Liver (tissue), 10 donors: ENCODE results near the gene MYBPC3. TPM values are rescaled to one million over a fixed set of nuclear protein-coding genes. Genes with fewer than 3 reads are reported as not detected.

Experiments
- DNase-seq: peaks from one replicate; pipeline ENCODE4 v3.0.0-alpha.2; 2017; ENCODE audit warnings: low spot score
- H3K27ac ChIP-seq, 2 donors: one replicate each; pipeline ENCODE4 v1.7.0; 2013; ENCODE audit warnings: inconsistent platforms in 2 of 2, low read length in 2 of 2, control low read depth in 1 of 2, low read depth in 1 of 2, mild to moderate bottlenecking in 1 of 2
- H3K27me3 ChIP-seq, 4 donors: one replicate each; pipeline versions ENCODE4 v1.6.1 to v1.7.0; 2013; ENCODE audit warnings: low read length in 3 of 4, inconsistent platforms in 1 of 4, mild to moderate bottlenecking in 1 of 4, moderate library complexity in 1 of 4; ENCODE audit not compliant: control insufficient read depth in 4 of 4, insufficient read depth in 4 of 4
- H3K36me3 ChIP-seq, 4 donors: one replicate each; pipeline versions ENCODE4 v1.6.1 to v1.7.0; 2013; ENCODE audit warnings: low read length in 3 of 4, mild to moderate bottlenecking in 3 of 4, low read depth in 1 of 4, moderate library complexity in 1 of 4; ENCODE audit not compliant: control insufficient read depth in 4 of 4, insufficient read depth in 3 of 4
- H3K4me1 ChIP-seq, 4 donors: one replicate each; pipeline versions ENCODE4 v1.6.1 to v1.7.0; 2013; ENCODE audit warnings: low read length in 3 of 4, mild to moderate bottlenecking in 3 of 4, moderate library complexity in 1 of 4; ENCODE audit not compliant: control insufficient read depth in 4 of 4, insufficient read depth in 4 of 4
- H3K4me3 ChIP-seq, 3 donors: one replicate each; pipeline versions ENCODE4 v1.6.1 to v1.7.0; 2013; ENCODE audit warnings: low read length in 3 of 3, control low read depth in 1 of 3, low read depth in 1 of 3, mild to moderate bottlenecking in 1 of 3
- H3K9ac ChIP-seq, 2 donors: one replicate each; pipeline ENCODE4 v1.7.0; 2013; ENCODE audit warnings: low read length in 2 of 2, mild to moderate bottlenecking in 2 of 2, moderate library complexity in 2 of 2, control low read depth in 1 of 2, low read depth in 1 of 2
- H3K9me3 ChIP-seq, 4 donors: one replicate each; pipeline versions ENCODE4 v1.6.1 to v1.7.0; 2013; ENCODE audit warnings: low read length in 3 of 4; ENCODE audit not compliant: control insufficient read depth in 4 of 4
- EGR1 ChIP-seq, 2 donors: IDR thresholded peaks; 2 replicates each; pipeline ENCODE4 v1.6.1; 2016 to 2018; ENCODE audit warnings: antibody characterized with exemption in 2 of 2, low read depth in 2 of 2
- FOXA1 ChIP-seq: IDR thresholded peaks from 2 replicates; pipeline ENCODE4 v1.6.1; 2016; ENCODE audit warnings: antibody characterized with exemption
- FOXA2 ChIP-seq: IDR thresholded peaks from 2 replicates; pipeline ENCODE4 v1.6.1; 2016; ENCODE audit warnings: antibody characterized with exemption
- GABPA ChIP-seq, 2 donors: IDR thresholded peaks in 1 of 2; conservative IDR thresholded peaks in 1 of 2; 2 replicates each; pipeline ENCODE4 v1.6.1; 2016; ENCODE audit warnings: antibody characterized with exemption in 2 of 2, mild to moderate bottlenecking in 1 of 2, moderate library complexity in 1 of 2
- HNF4A ChIP-seq, 2 donors: conservative IDR thresholded peaks; 2 replicates each; pipeline ENCODE4 v1.6.1; 2016; ENCODE audit warnings: antibody characterized with exemption in 2 of 2, mild to moderate bottlenecking in 2 of 2
- HNF4G ChIP-seq: IDR thresholded peaks from 2 replicates; pipeline ENCODE4 v1.6.1; 2016; ENCODE audit warnings: antibody characterized with exemption
- JUND ChIP-seq, 2 donors: IDR thresholded peaks; 2 replicates each; pipeline ENCODE4 v1.6.1; 2016; ENCODE audit warnings: antibody characterized with exemption in 2 of 2
- NR2F2 ChIP-seq: IDR thresholded peaks from 2 replicates; pipeline ENCODE4 v1.6.1; 2016; ENCODE audit warnings: antibody characterized with exemption
- RAD21 ChIP-seq, 2 donors: IDR thresholded peaks; 2 replicates each; pipeline ENCODE4 v1.6.1; 2016; ENCODE audit warnings: antibody characterized with exemption in 2 of 2, mild to moderate bottlenecking in 2 of 2
- RXRA ChIP-seq, 2 donors: IDR thresholded peaks; 2 replicates each; pipeline ENCODE4 v1.6.1; 2017 to 2018; ENCODE audit warnings: antibody characterized with exemption in 2 of 2, mild to moderate bottlenecking in 1 of 2
- SP1 ChIP-seq: IDR thresholded peaks from 2 replicates; pipeline ENCODE4 v1.6.1; 2018; ENCODE audit warnings: antibody characterized with exemption, mild to moderate bottlenecking
- TAF1 ChIP-seq: conservative IDR thresholded peaks from 2 replicates; pipeline ENCODE4 v1.6.1; 2016; ENCODE audit warnings: antibody characterized with exemption, mild to moderate bottlenecking
- YY1 ChIP-seq: IDR thresholded peaks from 2 replicates; pipeline ENCODE4 v1.6.1; 2016; ENCODE audit warnings: antibody characterized with exemption, mild to moderate bottlenecking
- WGBS: extraction: QIAGEN DNeasy Blood & Tissue Kit; methylation state at CpG from one replicate; pipeline ENCODE4 v1.1.7; 2013; 5-methylcytosine and 5-hydroxymethylcytosine counted together
- polyA plus RNA-seq, 2 donors: library from polyadenylated mRNA; stranded (reverse) in 1 of 2; unstranded in 1 of 2; fragments of 200-250 nt in 1 of 2; fragments of >200 nt in 1 of 2; fragmentation: Nextera tagmentation in 1 of 2; extraction: Ambion mirVana in 1 of 2; gene quantifications; one replicate each; pipeline versions ENCODE4 v1.2.1 to v1.2.3, GENCODE V29; 2013 to 2015
- small RNA-seq: library from RNA; depleted of rRNA; stranded (forward); fragments of <200 nt; gene quantifications from one replicate; pipeline ENCODE3, GENCODE V24; 2014
- total RNA-seq, 2 donors: library from RNA; depleted of rRNA; stranded (reverse); fragments of >200 nt; gene quantifications; one replicate each; pipeline ENCODE4 v1.2.3, GENCODE V29; 2014
- TF ChIP-seq, protein P1 (sequence below): IDR thresholded peaks from 2 replicates; pipeline ENCODE4 v1.6.1; 2016; ENCODE audit warnings: antibody characterized with exemption
- TF ChIP-seq, protein P2 (sequence below): IDR thresholded peaks from 2 replicates; pipeline ENCODE4 v1.6.1; 2016; ENCODE audit warnings: antibody characterized with exemption, mild to moderate bottlenecking
- TF ChIP-seq, protein P3 (sequence below): IDR thresholded peaks from 2 replicates; pipeline ENCODE4 v1.6.1; 2016; ENCODE audit warnings: antibody characterized with exemption
- TF ChIP-seq, protein P4 (sequence below): IDR thresholded peaks from 2 replicates; pipeline ENCODE4 v1.6.1; 2016; ENCODE audit warnings: antibody characterized with exemption
- TF ChIP-seq, protein P5 (sequence below): fragments of 150-350 bp; IDR thresholded peaks from 2 replicates; pipeline ENCODE4 v1.5.1; 2017; ENCODE audit warnings: improper control_type of control experiment, low read depth, low read length; ENCODE audit not compliant: missing input control
- donor health status: healthy.
- donor health status: healthy.
- donor health status: healthy.
- donor health status: healthy.
- donor health status: healthy.

Gene MYBPC3
- total and polyA plus RNA-seq, 4 donors = 0.01 to 0.25 TPM; not detected in 2

DNA sequence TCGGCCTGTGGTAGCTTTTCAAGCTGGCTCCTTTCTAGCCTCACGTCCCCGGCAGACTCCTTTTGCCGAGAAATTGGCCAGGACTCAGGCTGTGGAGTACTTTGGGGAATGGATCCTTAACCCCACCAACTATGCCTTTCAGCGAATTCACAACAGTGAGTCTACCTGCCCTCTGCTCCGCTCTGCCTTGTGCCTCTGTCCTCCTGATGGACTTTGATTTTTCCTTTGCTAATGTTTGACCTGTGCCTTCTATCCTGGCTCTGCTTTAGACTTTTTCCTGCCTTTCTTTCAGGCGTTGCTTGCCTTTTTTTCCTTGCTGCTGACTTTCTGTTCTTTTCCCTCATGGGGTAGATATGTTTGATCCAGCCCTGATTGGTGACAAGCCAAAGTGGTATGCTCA is 70.0 kb downstream of the MYBPC3 start:
- TF ChIP-seq RAD21 (IDR thresholded peaks at IDR 0.05) = peak; percentile 31 to 51
- TF ChIP-seq, protein P1, sequence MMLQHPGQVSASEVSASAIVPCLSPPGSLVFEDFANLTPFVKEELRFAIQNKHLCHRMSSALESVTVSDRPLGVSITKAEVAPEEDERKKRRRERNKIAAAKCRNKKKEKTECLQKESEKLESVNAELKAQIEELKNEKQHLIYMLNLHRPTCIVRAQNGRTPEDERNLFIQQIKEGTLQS = no peak
- no peak for TF ChIP-seq EGR1 (IDR thresholded peaks at IDR 0.05; ENCODE audit: low read depth in 2 of 2)
- no peak for TF ChIP-seq TAF1
- TF ChIP-seq, protein P2, sequence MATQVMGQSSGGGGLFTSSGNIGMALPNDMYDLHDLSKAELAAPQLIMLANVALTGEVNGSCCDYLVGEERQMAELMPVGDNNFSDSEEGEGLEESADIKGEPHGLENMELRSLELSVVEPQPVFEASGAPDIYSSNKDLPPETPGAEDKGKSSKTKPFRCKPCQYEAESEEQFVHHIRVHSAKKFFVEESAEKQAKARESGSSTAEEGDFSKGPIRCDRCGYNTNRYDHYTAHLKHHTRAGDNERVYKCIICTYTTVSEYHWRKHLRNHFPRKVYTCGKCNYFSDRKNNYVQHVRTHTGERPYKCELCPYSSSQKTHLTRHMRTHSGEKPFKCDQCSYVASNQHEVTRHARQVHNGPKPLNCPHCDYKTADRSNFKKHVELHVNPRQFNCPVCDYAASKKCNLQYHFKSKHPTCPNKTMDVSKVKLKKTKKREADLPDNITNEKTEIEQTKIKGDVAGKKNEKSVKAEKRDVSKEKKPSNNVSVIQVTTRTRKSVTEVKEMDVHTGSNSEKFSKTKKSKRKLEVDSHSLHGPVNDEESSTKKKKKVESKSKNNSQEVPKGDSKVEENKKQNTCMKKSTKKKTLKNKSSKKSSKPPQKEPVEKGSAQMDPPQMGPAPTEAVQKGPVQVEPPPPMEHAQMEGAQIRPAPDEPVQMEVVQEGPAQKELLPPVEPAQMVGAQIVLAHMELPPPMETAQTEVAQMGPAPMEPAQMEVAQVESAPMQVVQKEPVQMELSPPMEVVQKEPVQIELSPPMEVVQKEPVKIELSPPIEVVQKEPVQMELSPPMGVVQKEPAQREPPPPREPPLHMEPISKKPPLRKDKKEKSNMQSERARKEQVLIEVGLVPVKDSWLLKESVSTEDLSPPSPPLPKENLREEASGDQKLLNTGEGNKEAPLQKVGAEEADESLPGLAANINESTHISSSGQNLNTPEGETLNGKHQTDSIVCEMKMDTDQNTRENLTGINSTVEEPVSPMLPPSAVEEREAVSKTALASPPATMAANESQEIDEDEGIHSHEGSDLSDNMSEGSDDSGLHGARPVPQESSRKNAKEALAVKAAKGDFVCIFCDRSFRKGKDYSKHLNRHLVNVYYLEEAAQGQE = peak; percentile 44
- TF ChIP-seq JUND (IDR thresholded peaks at IDR 0.05) = no peak
- peak; percentile 88 for TF ChIP-seq HNF4G
- TF ChIP-seq FOXA1 = no peak
- TF ChIP-seq, protein P3, sequence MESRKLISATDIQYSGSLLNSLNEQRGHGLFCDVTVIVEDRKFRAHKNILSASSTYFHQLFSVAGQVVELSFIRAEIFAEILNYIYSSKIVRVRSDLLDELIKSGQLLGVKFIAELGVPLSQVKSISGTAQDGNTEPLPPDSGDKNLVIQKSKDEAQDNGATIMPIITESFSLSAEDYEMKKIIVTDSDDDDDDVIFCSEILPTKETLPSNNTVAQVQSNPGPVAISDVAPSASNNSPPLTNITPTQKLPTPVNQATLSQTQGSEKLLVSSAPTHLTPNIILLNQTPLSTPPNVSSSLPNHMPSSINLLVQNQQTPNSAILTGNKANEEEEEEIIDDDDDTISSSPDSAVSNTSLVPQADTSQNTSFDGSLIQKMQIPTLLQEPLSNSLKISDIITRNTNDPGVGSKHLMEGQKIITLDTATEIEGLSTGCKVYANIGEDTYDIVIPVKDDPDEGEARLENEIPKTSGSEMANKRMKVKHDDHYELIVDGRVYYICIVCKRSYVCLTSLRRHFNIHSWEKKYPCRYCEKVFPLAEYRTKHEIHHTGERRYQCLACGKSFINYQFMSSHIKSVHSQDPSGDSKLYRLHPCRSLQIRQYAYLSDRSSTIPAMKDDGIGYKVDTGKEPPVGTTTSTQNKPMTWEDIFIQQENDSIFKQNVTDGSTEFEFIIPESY = no peak
- TF ChIP-seq RXRA (IDR thresholded peaks at IDR 0.05) = peak; percentile 76 to 78
- peak; percentile 89 for TF ChIP-seq SP1
- TF ChIP-seq HNF4A (conservative IDR thresholded peaks at IDR 0.05) = peak; percentile 97 to 98
- no peak for TF ChIP-seq FOXA2
- TF ChIP-seq, protein P4, sequence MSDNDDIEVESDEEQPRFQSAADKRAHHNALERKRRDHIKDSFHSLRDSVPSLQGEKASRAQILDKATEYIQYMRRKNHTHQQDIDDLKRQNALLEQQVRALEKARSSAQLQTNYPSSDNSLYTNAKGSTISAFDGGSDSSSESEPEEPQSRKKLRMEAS = no peak
- TF ChIP-seq, protein P5, sequence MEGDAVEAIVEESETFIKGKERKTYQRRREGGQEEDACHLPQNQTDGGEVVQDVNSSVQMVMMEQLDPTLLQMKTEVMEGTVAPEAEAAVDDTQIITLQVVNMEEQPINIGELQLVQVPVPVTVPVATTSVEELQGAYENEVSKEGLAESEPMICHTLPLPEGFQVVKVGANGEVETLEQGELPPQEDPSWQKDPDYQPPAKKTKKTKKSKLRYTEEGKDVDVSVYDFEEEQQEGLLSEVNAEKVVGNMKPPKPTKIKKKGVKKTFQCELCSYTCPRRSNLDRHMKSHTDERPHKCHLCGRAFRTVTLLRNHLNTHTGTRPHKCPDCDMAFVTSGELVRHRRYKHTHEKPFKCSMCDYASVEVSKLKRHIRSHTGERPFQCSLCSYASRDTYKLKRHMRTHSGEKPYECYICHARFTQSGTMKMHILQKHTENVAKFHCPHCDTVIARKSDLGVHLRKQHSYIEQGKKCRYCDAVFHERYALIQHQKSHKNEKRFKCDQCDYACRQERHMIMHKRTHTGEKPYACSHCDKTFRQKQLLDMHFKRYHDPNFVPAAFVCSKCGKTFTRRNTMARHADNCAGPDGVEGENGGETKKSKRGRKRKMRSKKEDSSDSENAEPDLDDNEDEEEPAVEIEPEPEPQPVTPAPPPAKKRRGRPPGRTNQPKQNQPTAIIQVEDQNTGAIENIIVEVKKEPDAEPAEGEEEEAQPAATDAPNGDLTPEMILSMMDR = no peak
- TF ChIP-seq NR2F2 = peak; percentile 33
- peak in 1 of 2 donors; percentile 27 for TF ChIP-seq GABPA (IDR thresholded peaks at IDR 0.05 in 1 of 2, conservative IDR thresholded peaks at IDR 0.05 in 1 of 2)
- TF ChIP-seq YY1 = no peak

More for the DNA sequence above, 70.0 kb downstream of the MYBPC3 start:
- no peak overlapping the region for H3K9ac ChIP-seq
- H3K27me3 ChIP-seq = no peaks in the 10 kb centered on the region
- no peak for DNase-seq
- peak overlapping the region in 1 of 2 donors; percentile 42 for H3K27ac ChIP-seq
- H3K4me3 ChIP-seq = no peak overlapping the region
- H3K36me3 ChIP-seq = peaks cover 12 to 65% (median 51%) of the 10 kb centered on the region in 4 donors
- no peaks in the 10 kb centered on the region for H3K9me3 ChIP-seq
- H3K4me1 ChIP-seq = peaks cover 2 to 8% (median 7%) of the 10 kb centered on the region in 4 donors
- 50% methylated on average over 7 of the region's 7 CpGs for WGBS

Small RNA genes lying within 50 kb of the gene (small RNA-seq; reads per million reads assigned to genes)
- gene MIR4487 = not detected

Other genes starting within 250 kb of the MYBPC3 start
- 100 to 1,000 TPM in 1 of 2 donors, 10 to 100 TPM in 1; 61.1 to 163 TPM for gene ARFGAP2, start 175.8 kb downstream of the MYBPC3 start, total RNA-seq
- 10 to 100 TPM; 37.3 to 44.9 TPM for gene ARFGAP2, start 175.8 kb downstream of the MYBPC3 start, polyA plus RNA-seq
- gene PACSIN3, start 166.3 kb downstream of the MYBPC3 start, total RNA-seq = 10 to 100 TPM; 12.1 to 20.6 TPM
- gene PACSIN3, start 166.3 kb downstream of the MYBPC3 start, polyA plus RNA-seq = 10 to 100 TPM; 18.7 to 23.3 TPM
- 1 to 10 TPM; 6.6 to 7.6 TPM for gene DDB2, start 137.7 kb downstream of the MYBPC3 start, total RNA-seq
- 10 to 100 TPM in 1 of 2 donors, 1 to 10 TPM in 1; 10.0 to 11.9 TPM for gene DDB2, start 137.7 kb downstream of the MYBPC3 start, polyA plus RNA-seq
- gene ACP2, start 103.9 kb downstream of the MYBPC3 start, total RNA-seq = 10 to 100 TPM; 81.7 to 94.4 TPM
- gene ACP2, start 103.9 kb downstream of the MYBPC3 start, polyA plus RNA-seq = 10 to 100 TPM; 40.3 to 76.9 TPM
- 10 to 100 TPM; 52.8 to 55.2 TPM for gene NR1H3, start 94.7 kb downstream of the MYBPC3 start, total RNA-seq
- 10 to 100 TPM; 56.0 to 57.3 TPM for gene NR1H3, start 94.7 kb downstream of the MYBPC3 start, polyA plus RNA-seq
- 10 to 100 TPM in 1 of 2 donors, 1 to 10 TPM in 1; 9.9 to 20.5 TPM for gene MADD, start 82.6 kb downstream of the MYBPC3 start, total RNA-seq
- 10 to 100 TPM in 1 of 2 donors, 1 to 10 TPM in 1; 9.9 to 12.2 TPM for gene MADD, start 82.6 kb downstream of the MYBPC3 start, polyA plus RNA-seq
- 10 to 100 TPM; 12.5 to 14.2 TPM for gene SPI1, start 25.8 kb upstream of the MYBPC3 start, total RNA-seq
- gene SPI1, start 25.8 kb upstream of the MYBPC3 start, polyA plus RNA-seq = 10 to 100 TPM in 1 of 2 donors, 1 to 10 TPM in 1; 2.3 to 14.4 TPM
- 10 to 100 TPM in 1 of 2 donors, 1 to 10 TPM in 1; 8.2 to 13.0 TPM for gene SLC39A13, start 55.9 kb upstream of the MYBPC3 start, total RNA-seq
- gene SLC39A13, start 55.9 kb upstream of the MYBPC3 start, polyA plus RNA-seq = 10 to 100 TPM in 1 of 2 donors, 1 to 10 TPM in 1; 8.4 to 17.5 TPM
- gene PSMC3, start 73.7 kb upstream of the MYBPC3 start, total RNA-seq = 10 to 100 TPM; 58.0 to 96.6 TPM
- gene PSMC3, start 73.7 kb upstream of the MYBPC3 start, polyA plus RNA-seq = 100 to 1,000 TPM; 110 TPM
- under 1 TPM in 1 of 2 donors, not detected in 1; 0.59 TPM for gene RAPSN, start 96.4 kb upstream of the MYBPC3 start, total RNA-seq
- gene RAPSN, start 96.4 kb upstream of the MYBPC3 start, polyA plus RNA-seq = under 1 TPM; 0.12 to 0.28 TPM
- gene CELF1, start 200.4 kb upstream of the MYBPC3 start, total RNA-seq = 100 to 1,000 TPM in 1 of 2 donors, 10 to 100 TPM in 1; 66.7 to 139 TPM
- gene CELF1, start 200.4 kb upstream of the MYBPC3 start, polyA plus RNA-seq = 10 to 100 TPM; 23.5 to 53.8 TPM
- gene PTPMT1, start 212.9 kb upstream of the MYBPC3 start, total RNA-seq = 10 to 100 TPM; 28.7 to 40.4 TPM
- gene PTPMT1, start 212.9 kb upstream of the MYBPC3 start, polyA plus RNA-seq = 10 to 100 TPM; 32.9 to 34.1 TPM
- gene KBTBD4, start 226.3 kb upstream of the MYBPC3 start, total RNA-seq = 10 to 100 TPM in 1 of 2 donors, 1 to 10 TPM in 1; 9.1 to 12.0 TPM
- 1 to 10 TPM; 5.6 to 8.2 TPM for gene KBTBD4, start 226.3 kb upstream of the MYBPC3 start, polyA plus RNA-seq
- gene NDUFS3, start 226.4 kb upstream of the MYBPC3 start, total RNA-seq = 10 to 100 TPM; 43.8 to 55.0 TPM
- 100 to 1,000 TPM in 1 of 2 donors, 10 to 100 TPM in 1; 80.6 to 101 TPM for gene NDUFS3, start 226.4 kb upstream of the MYBPC3 start, polyA plus RNA-seq
- gene FAM180B, start 234.0 kb upstream of the MYBPC3 start, total RNA-seq = not detected
- not detected for gene FAM180B, start 234.0 kb upstream of the MYBPC3 start, polyA plus RNA-seq
- gene C1QTNF4, start 241.7 kb upstream of the MYBPC3 start, total RNA-seq = 1 to 10 TPM in 1 of 2 donors, under 1 TPM in 1; 0.42 to 1.8 TPM
- gene C1QTNF4, start 241.7 kb upstream of the MYBPC3 start, polyA plus RNA-seq = under 1 TPM; 0.08 to 0.22 TPM